ENCODE results near the gene ZNF441. TPM values are rescaled to one million over a fixed set of nuclear protein-coding genes. Genes with fewer than 3 reads are reported as not detected.
A peak's percentile ranks its signal among the peaks of the same experiment; 100 is the strongest.

ZNF441 gene
- total RNA-seq, result 1 to 10 TPM; 3.5 to 3.8 TPM

GRCh38 chr19:11766597-11767591, at the start of gene ZNF441:
TSS of gene ZNF441 (plus strand) at chr19:11767000. CDS start at chr19:11767194, 194 bp downstream.
- peak; percentile 100 for DNase-seq
- Histone ChIP-seq H3K4me3 (peak within 1 kb of the TSS; percentile 85), H3K4me1 (peaks cover 6% of the 10 kb centered on the region), H3K27me3 (no peaks in the 10 kb centered on the region), H3K9ac (ENCODE audit: low read depth in 2 of 2, low read length in 2 of 2) (peak within 1 kb of the TSS; percentile 81 to 92), H3K36me3 (no peaks in the 10 kb centered on the region), H3K9me3 (no peaks in the 10 kb centered on the region), H3K27ac (peak within 1 kb of the TSS; percentile 97)
- no peak for TF ChIP-seq CTCF (IDR thresholded peaks at IDR 0.05)
- intact Hi-C loops (cut with DNase I), result no loop called here

- Histone ChIP-seq H3K27ac (no peak overlapping the region), H3K4me3 (no peak overlapping the region), H3K9me3 (peaks cover 10% of the 10 kb centered on the region), H3K4me1 (no peaks in the 10 kb centered on the region), H3K27me3 (no peaks in the 10 kb centered on the region), H3K36me3 (peaks cover 27% of the 10 kb centered on the region), H3K9ac (ENCODE audit: low read depth in 2 of 2, low read length in 2 of 2) (no peak overlapping the region)
- intact Hi-C loops (cut with DNase I), result no loop called here
- no peak for TF ChIP-seq CTCF (IDR thresholded peaks at IDR 0.05)
- no peak for DNase-seq
These were observed 45.1 kb upstream of the ZNF441 start for GRCh38 chr19:11721681-11722080.

- peaks cover 27% of the 10 kb centered on the region for H3K36me3 ChIP-seq
These were observed 44.4 kb upstream of the ZNF441 start for GRCh38 chr19:11722414-11722813.

GRCh38 chr19:11729586-11729985, 37.2 kb upstream of the ZNF441 start:
- no peak overlapping the region for H3K27ac ChIP-seq
- no peaks in the 10 kb centered on the region for H3K27me3 ChIP-seq
- no peak overlapping the region for H3K4me3 ChIP-seq
- TF ChIP-seq CTCF (IDR thresholded peaks at IDR 0.05), result no peak
- H3K36me3 ChIP-seq, result no peaks in the 10 kb centered on the region
- no peaks in the 10 kb centered on the region for H3K9me3 ChIP-seq
- H3K4me1 ChIP-seq, result no peaks in the 10 kb centered on the region
- intact Hi-C loops (cut with DNase I), result no loop called here
- H3K9ac ChIP-seq (ENCODE audit: low read depth in 2 of 2, low read length in 2 of 2), result no peak overlapping the region
- no peak for DNase-seq

More at GRCh38 chr19:11722414-11722813, 44.4 kb upstream of the ZNF441 start:
- Histone ChIP-seq H3K27ac (no peak overlapping the region), H3K4me1 (no peaks in the 10 kb centered on the region), H3K9me3 (peaks cover 10% of the 10 kb centered on the region), H3K4me3 (no peak overlapping the region), H3K9ac (ENCODE audit: low read depth in 2 of 2, low read length in 2 of 2) (no peak overlapping the region), H3K27me3 (no peaks in the 10 kb centered on the region)
- intact Hi-C loops (cut with DNase I), result no loop called here
- no peak for DNase-seq
- TF ChIP-seq CTCF (IDR thresholded peaks at IDR 0.05), result no peak

GRCh38 chr19:11735375-11735774, 31.4 kb upstream of the ZNF441 start:
- no peak for TF ChIP-seq CTCF (IDR thresholded peaks at IDR 0.05)
- intact Hi-C loops (cut with DNase I), result no loop called here
- H3K4me1 ChIP-seq, result peaks cover 5% of the 10 kb centered on the region
- no peaks in the 10 kb centered on the region for H3K36me3 ChIP-seq
- no peak overlapping the region for H3K27ac ChIP-seq
- H3K9me3 ChIP-seq, result no peaks in the 10 kb centered on the region
- no peak overlapping the region for H3K4me3 ChIP-seq
- H3K9ac ChIP-seq (ENCODE audit: low read depth in 2 of 2, low read length in 2 of 2), result no peak overlapping the region
- no peaks in the 10 kb centered on the region for H3K27me3 ChIP-seq
- peak; percentile 56 for DNase-seq

Measured in colonic mucosa (tissue), 4 donors.